GM18868 (cell line): ENCODE measurements around the gene C12orf56.
"Not testable (repeated sequence)": the region's sequence is repeated elsewhere in the genome, so short reads cannot be mapped to it uniquely, and the experiment has no call there.

ENCODE experiments used
- ATAC-seq: cut with Tn5 transposase; IDR thresholded peaks from one replicate; pipeline ENCODE4 v1.9.1; 2021; ENCODE audit warnings: mild to moderate bottlenecking, moderate library complexity; ENCODE audit not compliant: unreplicated experiment

The C12orf56 gene

GRCh38 chr12:64387197-64387816, 3.3 kb downstream of the C12orf56 start:
- ATAC-seq = no peak

- no peak for ATAC-seq
Observed at GRCh38 chr12:64385468-64385867, 5.1 kb downstream of the C12orf56 start.

GRCh38 chr12:64385019-64385418, 5.5 kb downstream of the C12orf56 start:
- no peak for ATAC-seq

GRCh38 chr12:64383675-64384074, 6.9 kb downstream of the C12orf56 start:
- ATAC-seq = no peak

GRCh38 chr12:64362721-64363305, 27.7 kb downstream of the C12orf56 start:
- ATAC-seq = no peak

GRCh38 chr12:64361173-64361572, 29.4 kb downstream of the C12orf56 start:
- not testable (repeated sequence) for ATAC-seq

- ATAC-seq = not testable (repeated sequence)
Observed at GRCh38 chr12:64356209-64356608, 34.3 kb downstream of the C12orf56 start.

- no peak for ATAC-seq
Observed at GRCh38 chr12:64352181-64352580, 38.4 kb downstream of the C12orf56 start.

GRCh38 chr12:64351265-64351664, 39.3 kb downstream of the C12orf56 start:
- ATAC-seq = no peak

- ATAC-seq = no peak
Observed at GRCh38 chr12:64347630-64348029, 42.9 kb downstream of the C12orf56 start.

GRCh38 chr12:64344631-64345030, 45.9 kb downstream of the C12orf56 start:
- ATAC-seq = not testable (repeated sequence)

- not testable (repeated sequence) for ATAC-seq
Observed at GRCh38 chr12:64340546-64340945, 50.0 kb downstream of the C12orf56 start.

GRCh38 chr12:64335886-64336466, 54.6 kb downstream of the C12orf56 start:
- ATAC-seq = no peak

- ATAC-seq = no peak
Observed at GRCh38 chr12:64332938-64333337, 57.6 kb downstream of the C12orf56 start.

GRCh38 chr12:64332296-64332695, 58.3 kb downstream of the C12orf56 start:
- no peak for ATAC-seq

GRCh38 chr12:64329031-64329710, 61.4 kb downstream of the C12orf56 start:
- ATAC-seq = not testable (repeated sequence)

- ATAC-seq = no peak
Observed at GRCh38 chr12:64325055-64325454, 65.5 kb downstream of the C12orf56 start.

GRCh38 chr12:64323476-64324225, 66.9 kb downstream of the C12orf56 start:
- no peak for ATAC-seq

- ATAC-seq = no peak
Observed at GRCh38 chr12:64323006-64323405, 67.6 kb downstream of the C12orf56 start.

- ATAC-seq = no peak
Observed at GRCh38 chr12:64320611-64321010, 69.9 kb downstream of the C12orf56 start.
